Measurements from ENCODE around the gene RNF123. TPM values are rescaled to one million over a fixed set of nuclear protein-coding genes. Genes with fewer than 3 reads are reported as not detected.

RNF123 gene
- polyA plus RNA-seq (2012; ENCODE audit: insufficient read length, low read depth), result 42.9 TPM

GRCh38 chr3:49689046-49689907 is at the start of gene RNF123, which contains the start of gene MST1:
Gene RNF123, plus strand, starts transcription at chr3:49689557. Its CDS starts 1,609 bp downstream, at chr3:49691166.
Gene MST1, minus strand, starts transcription at chr3:49689474. Its CDS starts 783 bp downstream, at chr3:49688691.
- no peak for TF ChIP-seq FOXP2 (optimal IDR thresholded peaks at IDR 0.05; ENCODE audit: borderline replicate concordance, extremely low read depth, extremely low read length, insufficient read depth)
- peak; percentile 62; the same call in 1 of the 2 replicates for TF ChIP-seq TAF1 (IDR thresholded peaks at IDR 0.05; ENCODE audit: borderline replicate concordance, insufficient read depth, low read length)
- peak in 1 of 2 experiments; percentile 55; a peak in 1 of 4 replicates for TF ChIP-seq REST (IDR thresholded peaks at IDR 0.05; ENCODE audit: insufficient read depth in 1 of 2, low read depth in 2 of 2, low read length in 2 of 2)
- TF ChIP-seq SIN3A (IDR thresholded peaks at IDR 0.05; ENCODE audit: borderline replicate concordance, insufficient read depth, low read length), result peak; percentile 58; the same call in 1 of the 2 replicates
- peak; percentile 78 for TF ChIP-seq POLR2AphosphoS5 (IDR thresholded peaks at IDR 0.05; ENCODE audit: low read depth, low read length)

GRCh38 chr3:49641292-49641691 is 48.1 kb upstream of the RNF123 start:
- no peak for TF ChIP-seq REST (IDR thresholded peaks at IDR 0.05; ENCODE audit: insufficient read depth in 1 of 2, low read depth in 2 of 2, low read length in 2 of 2)
- no peak for TF ChIP-seq FOXP2 (optimal IDR thresholded peaks at IDR 0.05; ENCODE audit: borderline replicate concordance, extremely low read depth, extremely low read length, insufficient read depth)
- no peak for TF ChIP-seq SIN3A (IDR thresholded peaks at IDR 0.05; ENCODE audit: borderline replicate concordance, insufficient read depth, low read length)
- no peak for TF ChIP-seq TAF1 (IDR thresholded peaks at IDR 0.05; ENCODE audit: borderline replicate concordance, insufficient read depth, low read length)
- no peak for TF ChIP-seq POLR2AphosphoS5 (IDR thresholded peaks at IDR 0.05; ENCODE audit: low read depth, low read length)

- TF ChIP-seq REST (IDR thresholded peaks at IDR 0.05; ENCODE audit: insufficient read depth in 1 of 2, low read depth in 2 of 2, low read length in 2 of 2), result no peak
- no peak for TF ChIP-seq POLR2AphosphoS5 (IDR thresholded peaks at IDR 0.05; ENCODE audit: low read depth, low read length)
- TF ChIP-seq SIN3A (IDR thresholded peaks at IDR 0.05; ENCODE audit: borderline replicate concordance, insufficient read depth, low read length), result no peak
- no peak for TF ChIP-seq TAF1 (IDR thresholded peaks at IDR 0.05; ENCODE audit: borderline replicate concordance, insufficient read depth, low read length)
- no peak for TF ChIP-seq FOXP2 (optimal IDR thresholded peaks at IDR 0.05; ENCODE audit: borderline replicate concordance, extremely low read depth, extremely low read length, insufficient read depth)
These were observed 47.2 kb upstream of the RNF123 start for GRCh38 chr3:49641921-49642707.

- TF ChIP-seq SIN3A (IDR thresholded peaks at IDR 0.05; ENCODE audit: borderline replicate concordance, insufficient read depth, low read length) (no peak), REST (IDR thresholded peaks at IDR 0.05; ENCODE audit: insufficient read depth in 1 of 2, low read depth in 2 of 2, low read length in 2 of 2) (no peak), TAF1 (IDR thresholded peaks at IDR 0.05; ENCODE audit: borderline replicate concordance, insufficient read depth, low read length) (no peak), POLR2AphosphoS5 (IDR thresholded peaks at IDR 0.05; ENCODE audit: low read depth, low read length) (no peak), FOXP2 (optimal IDR thresholded peaks at IDR 0.05; ENCODE audit: borderline replicate concordance, extremely low read depth, extremely low read length, insufficient read depth) (no peak)
These were observed 46.6 kb upstream of the RNF123 start for GRCh38 chr3:49642708-49643145.

Data from PFSK-1 (cell line).